GM23248 (cell line): ENCODE measurements around the gene CD52. TPM values are rescaled to one million over a fixed set of nuclear protein-coding genes. Genes with fewer than 3 reads are reported as not detected.

Experiments used
- DNase-seq: peaks from one replicate; pipeline ENCODE4 v3.0.0-alpha.2; 2015
- H2AFZ ChIP-seq: fragments of 200-600 bp; sonication (generic); 2 replicates; pipeline ENCODE4 v1.6.1; 2016; ENCODE audit warnings: antibody characterized with exemption
- H3F3A ChIP-seq: fragments of 200-600 bp; sonication (generic); 2 replicates; pipeline ENCODE4 v1.6.1; 2016; ENCODE audit warnings: mild to moderate bottlenecking, antibody characterized with exemption, mixed run types; ENCODE audit not compliant: insufficient read depth
- H3K27ac ChIP-seq: fragments of 200-600 bp; sonication (generic); 2 replicates; pipeline ENCODE4 v1.5.1; 2016; ENCODE audit warnings: mild to moderate bottlenecking
- H3K27me3 ChIP-seq: fragments of 200-600 bp; sonication (generic); replicated peaks from 2 replicates; pipeline ENCODE4 v1.6.1; 2016; ENCODE audit warnings: mild to moderate bottlenecking; ENCODE audit not compliant: insufficient read depth
- H3K36me3 ChIP-seq: fragments of 200-600 bp; sonication (generic); 2 replicates; pipeline ENCODE4 v1.6.1; 2016; ENCODE audit warnings: low read depth, mild to moderate bottlenecking
- H3K4me1 ChIP-seq: fragments of 200-600 bp; sonication (generic); 2 replicates; pipeline ENCODE4 v1.6.1; 2016; ENCODE audit warnings: mild to moderate bottlenecking; ENCODE audit not compliant: insufficient read depth
- H3K4me2 ChIP-seq: fragments of 200-600 bp; sonication (generic); one replicate; pipeline ENCODE4 v1.6.1; 2016; ENCODE audit warnings: mild to moderate bottlenecking; ENCODE audit not compliant: unreplicated experiment
- H3K4me3 ChIP-seq: fragments of 200-600 bp; sonication (generic); 2 replicates; pipeline ENCODE4 v1.5.1; 2016; ENCODE audit warnings: mild to moderate bottlenecking
- H3K79me2 ChIP-seq: fragments of 200-600 bp; sonication (generic); 2 replicates; pipeline ENCODE4 v1.6.1; 2016; ENCODE audit warnings: mild to moderate bottlenecking; ENCODE audit not compliant: insufficient read depth
- H3K9ac ChIP-seq: fragments of 200-600 bp; sonication (generic); 2 replicates; pipeline ENCODE4 v1.6.1; 2016; ENCODE audit warnings: mild to moderate bottlenecking
- H3K9me2 ChIP-seq: fragments of 200-600 bp; sonication (generic); 2 replicates; pipeline ENCODE4 v1.6.1; 2016; ENCODE audit warnings: mixed run types, mild to moderate bottlenecking, moderate library complexity; ENCODE audit not compliant: insufficient read depth
- H3K9me3 ChIP-seq: fragments of 200-600 bp; sonication (generic); one replicate; pipeline ENCODE4 v1.6.1; 2017; ENCODE audit warnings: low read depth
- H4K20me1 ChIP-seq: fragments of 200-600 bp; sonication (generic); 2 replicates; pipeline ENCODE4 v1.6.0; 2016; ENCODE audit not compliant: insufficient read depth
- EZH2 ChIP-seq: fragments of 200-600 bp; sonication (generic); IDR thresholded peaks from 2 replicates; pipeline ENCODE4 v1.6.1; 2018; ENCODE audit warnings: antibody characterized with exemption, mild to moderate bottlenecking; ENCODE audit not compliant: insufficient read depth, poor library complexity, severe bottlenecking
- EZH2phosphoT487 ChIP-seq: fragments of 200-600 bp; sonication (generic); IDR thresholded peaks from 2 replicates; pipeline ENCODE4 v1.6.1; 2018; ENCODE audit warnings: antibody characterized with exemption, moderate library complexity, mild to moderate bottlenecking, low read depth; ENCODE audit not compliant: insufficient read depth
- WGBS, 2 experiments: methylation state at CpG; one replicate each; pipeline ENCODE4 v1.1.6; 2015 to 2017; ENCODE audit warnings: low lambda C conversion rate in 2 of 2, low coverage in 1 of 2; ENCODE audit errors: missing lambda C conversion rate in 2 of 2; 5-methylcytosine and 5-hydroxymethylcytosine counted together
- in situ Hi-C: fragments of 300-500 bp; cut with MboI; formaldehyde crosslinking; loops from 2 replicates; pipeline ENCODE4 v1.15.0; 2020
- polyA plus RNA-seq: library from polyadenylated mRNA; unstranded; fragments of >200 nt; fragmentation: Nextera tagmentation; extraction: Ambion mirVana; gene quantifications from 2 replicates; pipeline ENCODE4 v1.2.1, GENCODE V29; 2016
- total RNA-seq: library from RNA; depleted of rRNA; stranded (reverse); fragments of >200 nt; shearing (Covaris generic); gene quantifications from 2 replicates; pipeline ENCODE4 v1.2.3, GENCODE V29; 2014

CD52 gene
- total and polyA plus RNA-seq, 2 experiments from 2014 or later = not detected

DNA sequence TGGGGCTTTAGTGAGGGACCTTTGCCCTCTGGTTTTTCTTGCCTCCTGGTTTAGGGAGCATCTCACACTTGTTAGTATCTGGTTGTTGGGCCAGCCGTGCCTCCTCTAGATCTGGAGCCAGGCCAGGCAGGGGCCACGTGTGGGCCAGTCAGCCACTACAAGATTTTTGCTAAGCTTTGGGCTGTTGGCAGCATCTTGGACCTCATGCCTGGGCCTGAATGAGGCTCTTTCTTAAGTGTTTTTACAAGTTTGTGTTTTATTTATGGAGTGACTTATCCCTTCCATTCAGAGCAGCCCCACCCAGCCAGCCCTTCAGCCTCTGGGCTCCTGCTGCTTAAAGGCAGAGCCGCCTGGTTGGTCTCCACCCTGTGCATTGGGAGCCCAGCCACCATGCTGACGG lies 39.5 kb upstream of the CD52 start:
- peaks cover 33% of the 10 kb centered on the region for H3K79me2 ChIP-seq
- H3K36me3 ChIP-seq = 0 out of 2 replicates have a peak, but pooled peaks cover 8% of the 10 kb centered on the region
- peak overlapping the region; percentile 90 for H3K4me2 ChIP-seq
- H4K20me1 ChIP-seq = peaks cover 3% of the 10 kb centered on the region; the same call in 1 of the 2 replicates
- H3K27ac ChIP-seq = peak overlapping the region; percentile 95
- no peaks in the 10 kb centered on the region for H3K9me2 ChIP-seq
- in situ Hi-C loops = no loop called here
- DNase-seq = peak; percentile 94
- H3K27me3 ChIP-seq = no peaks in the 10 kb centered on the region
- H3K4me3 ChIP-seq = peak overlapping the region; percentile 85
- peaks cover 72% of the 10 kb centered on the region for H3F3A ChIP-seq
- TF ChIP-seq EZH2phosphoT487 (no peak), EZH2 (no peak)
- peaks cover 67% of the 10 kb centered on the region for H3K4me1 ChIP-seq
- H2AFZ ChIP-seq = no peak overlapping the region
- H3K9ac ChIP-seq = peak overlapping the region; percentile 87
- H3K9me3 ChIP-seq = no peaks in the 10 kb centered on the region
- WGBS, 2 experiments = 11 to 14% methylated on average over 4 of the region's 4 CpGs

DNA sequence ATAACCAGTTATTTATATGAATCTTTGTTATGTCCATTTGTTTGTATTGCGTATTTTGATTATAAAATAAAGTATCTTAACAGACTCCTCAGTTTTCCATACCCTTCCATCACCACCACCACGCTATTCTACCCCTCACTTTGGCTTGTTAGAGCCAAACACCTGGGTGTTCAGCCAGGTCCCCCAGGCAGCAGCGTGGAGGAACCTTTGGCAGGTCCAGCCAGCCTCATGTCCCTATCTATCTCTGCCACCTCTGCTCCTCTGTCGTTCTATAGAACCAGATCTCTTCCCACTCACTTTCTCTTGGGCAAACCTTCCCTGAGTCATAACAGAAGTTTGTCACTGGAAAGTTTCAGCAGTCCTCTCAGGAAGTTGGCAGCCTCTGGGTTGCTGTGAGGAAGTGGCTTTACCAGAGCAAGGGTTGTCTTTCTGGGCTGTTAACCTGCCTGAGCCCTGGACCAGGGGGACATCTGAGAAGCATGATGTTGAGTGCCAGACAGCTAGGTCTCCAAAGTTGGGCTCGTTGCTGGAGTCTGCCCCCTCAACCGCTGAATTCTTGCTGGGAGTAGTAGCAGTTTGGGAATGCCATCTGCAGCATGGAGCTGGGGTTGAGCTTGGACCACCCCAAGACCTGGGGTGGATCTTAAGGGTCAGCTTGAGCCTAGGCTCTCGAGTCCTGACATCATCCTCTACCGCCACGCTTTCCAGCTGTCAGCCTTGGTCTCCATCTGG lies 38.9 kb upstream of the CD52 start:
- peaks cover 78% of the 10 kb centered on the region for H3F3A ChIP-seq
- no peaks in the 10 kb centered on the region for H3K27me3 ChIP-seq
- H3K27ac ChIP-seq = peak overlapping the region; percentile 95
- H3K9me3 ChIP-seq = no peaks in the 10 kb centered on the region
- H3K4me3 ChIP-seq = peak overlapping the region; percentile 85
- peak; percentile 97 for DNase-seq
- WGBS, 2 experiments = 7 to 15% methylated on average over 9 of the region's 9 CpGs
- H3K4me2 ChIP-seq = peak overlapping the region; percentile 90
- H2AFZ ChIP-seq = no peak overlapping the region
- in situ Hi-C loops = no loop called here
- H3K4me1 ChIP-seq = peaks cover 73% of the 10 kb centered on the region
- no peaks in the 10 kb centered on the region for H3K9me2 ChIP-seq
- H3K79me2 ChIP-seq = peaks cover 34% of the 10 kb centered on the region
- H3K9ac ChIP-seq = peak overlapping the region; percentile 87
- TF ChIP-seq EZH2 = no peak
- TF ChIP-seq EZH2phosphoT487 = no peak
- H3K36me3 ChIP-seq = 0 out of 2 replicates have a peak, but pooled peaks cover 8% of the 10 kb centered on the region
- peaks cover 3% of the 10 kb centered on the region; the same call in 1 of the 2 replicates for H4K20me1 ChIP-seq

DNA sequence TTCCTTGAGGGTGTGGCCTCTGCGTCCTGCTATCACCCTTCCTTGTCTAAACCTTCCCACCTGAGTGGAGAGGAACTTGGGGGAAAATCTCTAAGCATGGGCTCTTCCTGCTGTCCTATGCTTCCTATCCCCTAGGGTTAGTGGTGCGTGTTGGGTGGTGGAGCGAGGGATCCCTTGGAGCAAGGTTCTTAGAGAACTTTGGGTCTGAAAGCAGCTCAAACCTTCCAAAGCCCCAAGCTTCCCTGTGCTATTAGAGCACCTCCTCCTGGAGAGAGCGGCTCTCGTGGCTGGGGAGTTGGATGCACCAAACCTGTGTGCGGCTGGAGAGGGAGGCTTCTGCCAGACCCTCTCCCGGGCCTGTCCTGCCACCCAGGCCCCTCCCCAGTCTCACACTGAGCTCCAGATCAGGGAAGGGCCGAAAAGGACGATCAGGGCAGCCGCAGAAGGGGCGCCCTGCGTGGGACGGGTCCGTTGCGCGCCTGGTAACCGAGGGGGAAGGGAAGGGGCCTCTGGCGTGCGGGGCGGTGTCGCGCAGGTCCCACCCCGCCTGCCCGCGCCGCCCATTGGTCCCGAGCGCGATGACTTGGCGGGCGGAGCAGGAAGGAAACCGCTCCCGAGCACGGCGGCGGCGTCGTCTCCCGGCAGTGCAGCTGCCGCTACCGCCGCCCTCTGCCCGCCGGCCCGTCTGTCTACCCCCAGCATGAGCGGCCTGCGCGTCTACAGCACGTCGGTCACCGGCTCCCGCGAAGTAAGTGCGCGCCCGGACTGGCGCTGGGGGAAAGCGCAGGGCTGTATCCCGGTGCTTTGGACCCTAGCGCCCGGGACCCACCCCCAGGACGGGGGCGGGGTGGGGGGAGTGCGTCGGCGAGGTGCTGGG lies 38.1 kb upstream of the CD52 start, which contains the start of gene SH3BGRL3:
Gene SH3BGRL3 (plus strand): TSS at position 631 of the 877 bp plus-strand sequence. CDS start 70 bp downstream, at position 701.
- Histone ChIP-seq H3K9ac (peak within 1 kb of the TSS; percentile 87), H2AFZ (peak within 1 kb of the TSS; percentile 55; the same call in 1 of the 2 replicates), H3K36me3 (0 out of 2 replicates have a peak, but pooled peaks cover 8% of the 10 kb centered on the region), H3K9me3 (no peaks in the 10 kb centered on the region), H3K4me2 (peak within 1 kb of the TSS; percentile 90), H3K4me1 (peaks cover 79% of the 10 kb centered on the region), H3K27ac (peak within 1 kb of the TSS; percentile 95), H4K20me1 (peaks cover 3% of the 10 kb centered on the region; the same call in 1 of the 2 replicates), H3F3A (peaks cover 77% of the 10 kb centered on the region), H3K79me2 (peaks cover 34% of the 10 kb centered on the region), H3K9me2 (no peaks in the 10 kb centered on the region), H3K4me3 (peak within 1 kb of the TSS; percentile 85), H3K27me3 (no peaks in the 10 kb centered on the region)
- 0 to 2% methylated on average over 30 to 39 of the region's 66 CpGs for WGBS, 2 experiments
- DNase-seq = peak; percentile 92
- TF ChIP-seq EZH2phosphoT487 (no peak), EZH2 (no peak)
- in situ Hi-C loops = no loop called here
